ENCODE results near the gene GHRH.

The GHRH gene

DNA sequence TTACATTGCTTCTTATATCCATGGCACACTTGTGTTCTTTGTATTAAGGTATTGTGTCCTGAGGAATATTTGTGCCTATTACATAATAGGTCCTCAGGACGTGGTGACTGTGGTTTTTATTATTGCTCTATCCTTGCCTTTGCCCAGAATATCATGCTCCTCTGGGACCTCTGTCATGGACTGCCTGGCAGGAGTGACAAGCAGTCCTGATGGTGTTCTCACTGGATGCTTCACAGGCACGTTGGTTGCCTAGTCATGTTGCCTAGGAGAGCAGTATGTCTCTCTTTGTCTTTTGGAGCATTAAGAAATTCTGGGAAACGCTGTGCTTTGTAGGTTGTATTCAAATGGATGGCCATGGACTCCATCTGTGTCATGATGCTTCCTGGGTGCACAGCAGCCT lies 57.6 kb downstream of the GHRH start:
- DNase-seq (ENCODE audit: low read depth) = no peak

DNA sequence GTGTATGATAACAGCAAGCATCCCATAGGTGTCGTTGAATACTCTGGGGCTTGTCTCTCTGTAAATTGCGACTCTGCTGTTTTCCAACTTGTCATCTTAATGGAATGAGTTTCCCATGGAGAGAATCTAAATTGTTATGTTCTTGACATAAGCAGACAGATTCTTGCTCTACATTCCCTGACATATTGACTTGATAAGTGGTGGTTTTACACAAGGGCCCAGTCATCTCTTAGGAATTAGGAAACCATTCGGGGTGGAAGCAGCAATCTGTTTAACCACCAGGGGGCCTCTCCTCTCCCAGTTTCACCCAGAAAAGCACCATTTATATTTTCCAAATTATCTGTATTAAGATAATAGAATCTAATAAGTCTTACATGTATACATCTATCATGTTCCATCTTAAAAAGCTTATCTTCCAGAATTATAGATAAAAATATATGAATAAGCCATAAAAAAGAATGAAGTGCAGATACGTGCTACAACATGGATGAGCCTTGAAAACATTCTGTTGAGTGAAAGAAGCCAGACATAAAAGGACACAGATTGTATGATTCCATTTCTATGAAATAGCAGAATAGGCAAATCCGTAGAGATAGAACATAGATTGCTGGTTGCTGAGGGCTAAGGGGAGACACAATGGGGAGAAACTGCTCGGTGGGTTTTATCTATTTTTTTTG lies 59.2 kb downstream of the GHRH start:
- DNase-seq (ENCODE audit: low read depth) = no peak

DNA sequence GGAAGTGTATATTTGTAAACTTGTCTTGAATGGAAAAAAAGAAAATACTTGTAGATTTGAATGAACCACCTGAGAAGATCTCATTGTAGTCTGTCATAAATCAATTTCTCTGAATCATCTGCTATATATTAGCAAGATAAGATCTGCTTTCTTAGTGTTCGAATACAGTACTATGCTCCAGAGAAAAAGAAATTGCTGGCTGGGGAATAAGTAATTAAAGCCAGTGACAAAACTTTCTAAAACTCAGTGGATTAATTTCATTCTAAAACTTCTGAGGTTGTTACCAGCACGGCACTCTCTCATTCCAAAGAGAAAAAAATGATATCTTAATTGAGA lies 59.8 kb downstream of the GHRH start:
- DNase-seq (ENCODE audit: low read depth) = no peak

All from activated T-cell treated with anti-CD3 and anti-CD28 coated beads for 48 hours (primary cell).